ENCODE data around the gene ZGLP1. TPM values are rescaled to one million over a fixed set of nuclear protein-coding genes. Genes with fewer than 3 reads are reported as not detected.

ZGLP1 gene
- total and polyA plus RNA-seq, 9 donors: 0.27 to 5.6 (median 3.0) TPM

DNA sequence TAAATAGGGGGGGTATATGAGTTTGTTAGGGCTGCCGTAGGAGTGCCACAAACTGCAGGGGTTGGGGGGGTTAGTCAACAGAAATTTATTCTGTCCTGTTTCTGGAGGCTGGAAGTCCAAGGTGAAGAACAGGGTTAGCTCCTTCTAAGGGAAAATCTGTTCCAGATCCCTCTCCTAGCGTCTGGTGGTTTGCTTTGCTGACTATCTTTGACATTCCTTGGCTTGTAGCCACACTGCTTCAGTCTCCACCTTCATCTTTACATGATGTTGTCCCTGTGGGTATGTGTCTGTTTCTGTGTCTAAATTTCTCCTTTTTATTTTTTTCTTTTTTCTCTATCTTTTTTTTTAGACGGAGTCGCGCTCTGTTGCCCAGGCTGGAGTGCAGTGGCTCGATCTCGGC lies 46.8 kb downstream of the ZGLP1 start:
- no peak for DNase-seq
- Histone ChIP-seq H3K9me3 (no peaks in the 10 kb centered on the region), H3K27ac (no peak overlapping the region), H3K36me3 (no peaks in the 10 kb centered on the region), H3K27me3 (no peaks in the 10 kb centered on the region), H3K4me1 (ENCODE audit: insufficient read depth) (no peaks in the 10 kb centered on the region), H3K4me3 (no peak overlapping the region)
- intact Hi-C loops (cut with DNase I): no loop called here
- TF ChIP-seq, protein P1, sequence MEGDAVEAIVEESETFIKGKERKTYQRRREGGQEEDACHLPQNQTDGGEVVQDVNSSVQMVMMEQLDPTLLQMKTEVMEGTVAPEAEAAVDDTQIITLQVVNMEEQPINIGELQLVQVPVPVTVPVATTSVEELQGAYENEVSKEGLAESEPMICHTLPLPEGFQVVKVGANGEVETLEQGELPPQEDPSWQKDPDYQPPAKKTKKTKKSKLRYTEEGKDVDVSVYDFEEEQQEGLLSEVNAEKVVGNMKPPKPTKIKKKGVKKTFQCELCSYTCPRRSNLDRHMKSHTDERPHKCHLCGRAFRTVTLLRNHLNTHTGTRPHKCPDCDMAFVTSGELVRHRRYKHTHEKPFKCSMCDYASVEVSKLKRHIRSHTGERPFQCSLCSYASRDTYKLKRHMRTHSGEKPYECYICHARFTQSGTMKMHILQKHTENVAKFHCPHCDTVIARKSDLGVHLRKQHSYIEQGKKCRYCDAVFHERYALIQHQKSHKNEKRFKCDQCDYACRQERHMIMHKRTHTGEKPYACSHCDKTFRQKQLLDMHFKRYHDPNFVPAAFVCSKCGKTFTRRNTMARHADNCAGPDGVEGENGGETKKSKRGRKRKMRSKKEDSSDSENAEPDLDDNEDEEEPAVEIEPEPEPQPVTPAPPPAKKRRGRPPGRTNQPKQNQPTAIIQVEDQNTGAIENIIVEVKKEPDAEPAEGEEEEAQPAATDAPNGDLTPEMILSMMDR (IDR thresholded peaks at IDR 0.05): no peak
- TF ChIP-seq EP300 (IDR thresholded peaks at IDR 0.05) (no peak), POLR2A (IDR thresholded peaks at IDR 0.05) (no peak)
- WGBS, 3 donors: 58 to 66% (median 66%) methylated on average over 7 of the region's 7 CpGs

DNA sequence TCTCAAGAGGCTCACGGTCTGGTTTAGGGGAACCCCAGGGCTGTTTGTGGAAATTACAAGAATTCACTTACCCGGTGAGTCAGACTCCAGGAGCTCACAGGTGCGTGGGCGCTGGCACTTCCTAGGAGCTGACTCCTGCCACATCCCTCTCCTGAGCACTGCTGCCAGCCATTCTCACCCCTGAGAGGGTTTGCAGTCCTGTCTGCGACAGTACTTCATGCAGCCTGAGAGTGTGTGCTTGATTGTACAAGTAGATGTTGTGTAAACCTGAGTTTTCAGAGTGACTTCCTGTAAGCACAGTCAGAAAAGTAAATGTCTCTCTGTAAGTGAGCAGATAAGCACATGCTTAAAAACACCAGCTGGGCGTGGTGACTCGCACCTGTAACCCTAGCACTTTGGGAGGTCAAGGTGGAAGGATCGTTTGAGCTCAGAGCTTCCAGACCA lies 49.5 kb downstream of the ZGLP1 start:
- no peak for TF ChIP-seq EP300 (IDR thresholded peaks at IDR 0.05)
- TF ChIP-seq, protein P1 (IDR thresholded peaks at IDR 0.05): no peak
- TF ChIP-seq POLR2A (IDR thresholded peaks at IDR 0.05): no peak
- no peaks in the 10 kb centered on the region for H3K27me3 ChIP-seq
- 65 to 77% (median 68%) methylated on average over 8 of the region's 8 CpGs for WGBS, 3 donors
- no peak for DNase-seq
- intact Hi-C loops (cut with DNase I): no loop called here
- no peaks in the 10 kb centered on the region for H3K36me3 ChIP-seq
- H3K9me3 ChIP-seq: no peaks in the 10 kb centered on the region
- no peak overlapping the region for H3K4me3 ChIP-seq
- H3K27ac ChIP-seq: no peak overlapping the region
- no peaks in the 10 kb centered on the region for H3K4me1 ChIP-seq (ENCODE audit: insufficient read depth)

DNA sequence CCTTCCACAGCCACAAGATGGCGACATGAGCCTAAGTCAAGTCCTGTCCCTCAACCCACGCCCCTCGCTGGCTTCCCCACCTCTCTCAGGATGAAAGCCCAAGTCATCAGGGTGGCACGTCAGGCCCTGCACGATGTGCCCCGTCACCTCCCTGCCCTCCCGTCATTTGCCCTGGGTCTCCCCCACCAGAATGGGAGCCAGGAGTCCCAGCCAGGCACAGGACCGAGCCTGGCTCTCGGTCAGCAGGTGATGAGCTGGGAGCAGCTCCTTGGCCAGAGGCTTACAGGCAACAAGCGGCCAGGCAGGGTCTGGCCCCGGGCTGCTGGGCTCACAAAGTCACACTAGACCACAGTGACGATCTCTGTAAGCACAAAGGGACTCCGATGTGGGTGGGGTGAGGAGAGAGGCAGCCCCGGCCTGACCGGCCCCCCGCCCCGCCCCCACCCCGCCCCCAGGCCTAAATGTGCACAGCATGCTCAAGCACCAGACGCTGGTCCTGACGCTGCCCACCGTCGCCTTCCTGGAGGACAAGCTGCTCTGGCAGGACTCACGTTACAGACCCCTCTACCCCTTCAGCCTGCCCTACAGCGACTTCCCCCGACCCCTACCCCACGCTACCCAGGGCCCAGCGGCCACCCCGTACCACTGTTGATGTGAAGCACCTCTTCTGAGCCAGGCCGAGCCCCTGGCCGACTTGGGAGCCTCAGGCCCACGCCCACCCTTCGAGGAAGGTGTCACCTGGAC lies 50.3 kb downstream of the ZGLP1 start:
- intact Hi-C loops (cut with DNase I): loop anchor here in 3 of 4 donors (5.0 to 10.0 kb wide), 3 partner anchors 65 to 327 kb away; partner anchors contain the start of genes OLFM2 (in 2 of the 3) and DNMT1 (in 1 of the 3)
- TF ChIP-seq POLR2A (IDR thresholded peaks at IDR 0.05) (no peak), EP300 (IDR thresholded peaks at IDR 0.05) (no peak)
- TF ChIP-seq, protein P1 (IDR thresholded peaks at IDR 0.05): peak; percentile 31 to 56 (median 49)
- Histone ChIP-seq H3K9me3 (no peaks in the 10 kb centered on the region), H3K4me3 (no peak overlapping the region), H3K36me3 (no peaks in the 10 kb centered on the region), H3K4me1 (ENCODE audit: insufficient read depth) (no peaks in the 10 kb centered on the region), H3K27me3 (no peaks in the 10 kb centered on the region), H3K27ac (no peak overlapping the region)
- 56 to 61% (median 60%) methylated on average over 29 to 32 of the region's 32 CpGs for WGBS, 3 donors
- DNase-seq: peak; percentile 73 to 85 (median 80)

DNA sequence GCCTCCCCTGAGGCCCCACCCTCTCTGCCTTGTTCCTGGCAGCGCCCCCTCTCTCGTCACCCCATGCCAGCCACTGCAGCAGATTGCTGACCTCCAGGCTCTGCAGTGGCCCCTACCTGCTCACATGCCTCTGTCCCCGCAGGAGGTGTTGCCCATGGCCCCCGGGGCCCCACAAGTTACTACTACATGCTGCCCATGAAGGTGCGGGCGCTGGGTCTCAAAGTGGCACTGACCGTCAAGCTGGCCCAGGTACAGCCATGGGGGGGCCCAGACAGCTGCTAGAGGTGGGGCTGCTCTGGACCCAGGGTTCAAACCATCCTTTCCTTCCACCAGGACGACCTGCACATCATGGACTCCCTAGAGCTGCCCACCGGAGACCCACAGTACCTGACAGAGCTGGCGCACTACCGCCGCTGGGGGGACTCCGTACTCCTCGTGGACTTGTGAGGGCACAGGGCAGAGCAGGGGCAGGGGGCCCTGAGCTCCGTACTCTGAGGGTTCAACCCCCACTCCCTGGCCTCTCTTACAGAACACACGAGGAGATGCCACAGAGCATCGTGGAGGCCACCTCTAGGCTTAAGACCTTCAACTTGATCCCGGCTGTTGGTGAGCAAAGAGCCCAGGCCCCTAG lies 51.4 kb downstream of the ZGLP1 start:
- TF ChIP-seq, protein P1 (IDR thresholded peaks at IDR 0.05): no peak
- TF ChIP-seq EP300 (IDR thresholded peaks at IDR 0.05): no peak
- TF ChIP-seq POLR2A (IDR thresholded peaks at IDR 0.05): no peak
- WGBS, 3 donors: 93 to 96% (median 93%) methylated on average over 18 of the region's 18 CpGs

More for the DNA sequence above, 51.4 kb downstream of the ZGLP1 start:
- intact Hi-C loops (cut with DNase I): loop anchor here in 3 of 4 donors (5.0 to 10.0 kb wide), 3 partner anchors 63 to 326 kb away; partner anchors contain the start of genes OLFM2 (in 2 of the 3) and DNMT1 (in 1 of the 3)
- Histone ChIP-seq H3K27ac (no peak overlapping the region), H3K36me3 (no peaks in the 10 kb centered on the region), H3K4me1 (ENCODE audit: insufficient read depth) (no peaks in the 10 kb centered on the region), H3K9me3 (no peaks in the 10 kb centered on the region), H3K27me3 (no peaks in the 10 kb centered on the region), H3K4me3 (no peak overlapping the region)
- peak in 1 of 5 donors; percentile 27 for DNase-seq

All from ovary (tissue), 9 donors.